GM19455 (cell line): ENCODE data around the gene CD6.

Source experiments
- ATAC-seq: cut with Tn5 transposase; IDR thresholded peaks from one replicate; pipeline ENCODE4 v1.9.1; 2021; ENCODE audit not compliant: unreplicated experiment

CD6 gene, protein sequence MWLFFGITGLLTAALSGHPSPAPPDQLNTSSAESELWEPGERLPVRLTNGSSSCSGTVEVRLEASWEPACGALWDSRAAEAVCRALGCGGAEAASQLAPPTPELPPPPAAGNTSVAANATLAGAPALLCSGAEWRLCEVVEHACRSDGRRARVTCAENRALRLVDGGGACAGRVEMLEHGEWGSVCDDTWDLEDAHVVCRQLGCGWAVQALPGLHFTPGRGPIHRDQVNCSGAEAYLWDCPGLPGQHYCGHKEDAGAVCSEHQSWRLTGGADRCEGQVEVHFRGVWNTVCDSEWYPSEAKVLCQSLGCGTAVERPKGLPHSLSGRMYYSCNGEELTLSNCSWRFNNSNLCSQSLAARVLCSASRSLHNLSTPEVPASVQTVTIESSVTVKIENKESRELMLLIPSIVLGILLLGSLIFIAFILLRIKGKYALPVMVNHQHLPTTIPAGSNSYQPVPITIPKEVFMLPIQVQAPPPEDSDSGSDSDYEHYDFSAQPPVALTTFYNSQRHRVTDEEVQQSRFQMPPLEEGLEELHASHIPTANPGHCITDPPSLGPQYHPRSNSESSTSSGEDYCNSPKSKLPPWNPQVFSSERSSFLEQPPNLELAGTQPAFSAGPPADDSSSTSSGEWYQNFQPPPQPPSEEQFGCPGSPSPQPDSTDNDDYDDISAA

DNA sequence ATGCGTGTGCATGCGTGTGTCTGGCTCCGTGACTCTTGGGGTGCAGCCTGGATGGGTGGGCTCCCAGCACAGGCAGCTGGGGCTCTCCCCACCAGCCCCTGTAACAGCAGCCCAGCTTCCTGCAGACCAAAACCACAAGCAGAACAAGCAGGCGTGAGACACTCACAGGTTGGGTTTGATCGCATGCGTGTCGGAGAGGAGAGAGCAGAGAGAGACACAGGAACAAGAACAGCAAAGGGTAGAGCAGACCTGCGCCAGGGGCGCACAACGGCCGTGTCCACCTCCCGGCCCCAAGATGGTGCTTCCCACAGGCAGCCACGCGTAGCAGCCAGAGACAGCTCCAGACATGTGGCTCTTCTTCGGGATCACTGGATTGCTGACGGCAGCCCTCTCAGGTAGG lies at the start of gene CD6:
TSS of gene CD6 (plus strand) at position 161 of the 400 bp plus-strand sequence. CDS start at position 347, 186 bp downstream.
- no peak for ATAC-seq

DNA sequence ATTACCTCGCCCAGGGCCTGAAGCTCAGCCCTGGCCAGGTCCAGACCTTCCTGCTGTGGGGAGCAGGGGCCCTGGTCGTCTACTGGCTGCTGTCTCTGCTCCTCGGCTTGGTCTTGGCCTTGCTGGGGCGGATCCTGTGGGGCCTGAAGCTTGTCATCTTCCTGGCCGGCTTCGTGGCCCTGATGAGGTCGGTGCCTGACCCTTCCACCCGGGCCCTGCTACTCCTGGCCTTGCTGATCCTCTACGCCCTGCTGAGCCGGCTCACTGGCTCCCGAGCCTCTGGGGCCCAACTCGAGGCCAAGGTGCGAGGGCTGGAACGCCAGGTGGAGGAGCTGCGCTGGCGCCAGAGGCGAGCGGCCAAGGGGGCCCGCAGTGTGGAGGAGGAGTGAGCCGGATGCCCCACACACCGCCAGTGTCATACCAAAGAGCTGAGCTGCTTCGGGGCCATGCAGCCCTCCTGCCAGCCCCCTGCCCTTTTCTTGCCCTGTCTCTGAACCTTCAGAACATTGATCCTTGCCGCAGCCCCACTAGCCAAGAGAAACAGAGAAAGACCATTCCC lies 49.6 kb upstream of the CD6 start:
- ATAC-seq, result no peak

DNA sequence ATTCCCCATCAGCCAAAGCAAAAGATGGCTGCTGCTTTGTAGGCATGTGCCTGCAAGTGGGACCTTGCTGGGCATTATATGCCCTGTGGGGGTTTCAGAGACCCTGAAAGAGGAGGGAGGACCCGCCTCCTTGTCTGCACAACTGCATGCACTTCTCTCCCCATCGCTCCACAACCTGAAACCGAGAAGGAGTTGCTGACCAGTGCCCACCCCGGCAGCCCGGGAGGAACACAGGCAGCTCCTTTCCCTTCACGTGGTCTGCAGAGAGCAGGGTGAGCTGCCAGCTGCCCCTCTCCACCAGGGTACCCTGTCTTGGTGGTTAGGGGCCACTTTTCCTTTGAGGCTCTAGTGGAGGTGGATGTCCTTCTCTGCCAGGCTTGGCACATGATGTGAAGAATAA lies 48.6 kb upstream of the CD6 start:
- ATAC-seq, result no peak

DNA sequence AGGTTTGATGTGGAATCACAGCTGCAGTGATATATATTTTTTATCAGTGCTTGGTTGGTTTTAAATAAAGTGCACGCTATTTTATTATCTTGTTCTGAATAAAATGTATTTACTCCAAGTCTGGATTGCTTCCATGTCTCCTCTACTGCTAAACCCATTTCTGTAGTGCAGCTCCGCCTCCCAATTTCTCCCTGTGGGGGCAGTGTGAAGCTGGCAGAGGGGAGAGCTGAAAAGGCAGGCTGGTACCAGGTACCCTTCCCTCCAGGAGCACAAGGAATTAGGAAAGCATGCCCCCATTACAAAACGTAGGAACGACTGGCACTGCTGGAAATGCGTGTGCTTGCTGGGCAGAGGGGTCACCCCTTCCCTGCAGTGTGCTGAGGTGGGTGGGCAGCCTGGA lies 48.2 kb upstream of the CD6 start:
- ATAC-seq, result no peak

DNA sequence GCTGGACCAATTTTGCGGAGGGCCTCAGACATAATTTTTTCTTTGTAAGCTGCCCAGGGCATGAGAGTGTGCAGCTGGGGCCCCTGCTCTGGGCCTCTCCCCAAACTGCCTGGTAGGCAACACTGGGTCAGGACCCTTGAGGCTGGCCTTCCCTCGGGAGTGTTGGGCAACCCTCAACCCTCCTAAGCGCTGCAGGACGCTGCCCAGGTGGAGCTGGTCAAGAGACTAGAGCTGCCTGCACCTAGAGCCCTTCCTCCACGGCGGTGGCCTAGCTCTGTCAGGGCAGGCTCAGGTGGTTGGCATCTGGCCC lies 47.7 kb upstream of the CD6 start:
- no peak for ATAC-seq

DNA sequence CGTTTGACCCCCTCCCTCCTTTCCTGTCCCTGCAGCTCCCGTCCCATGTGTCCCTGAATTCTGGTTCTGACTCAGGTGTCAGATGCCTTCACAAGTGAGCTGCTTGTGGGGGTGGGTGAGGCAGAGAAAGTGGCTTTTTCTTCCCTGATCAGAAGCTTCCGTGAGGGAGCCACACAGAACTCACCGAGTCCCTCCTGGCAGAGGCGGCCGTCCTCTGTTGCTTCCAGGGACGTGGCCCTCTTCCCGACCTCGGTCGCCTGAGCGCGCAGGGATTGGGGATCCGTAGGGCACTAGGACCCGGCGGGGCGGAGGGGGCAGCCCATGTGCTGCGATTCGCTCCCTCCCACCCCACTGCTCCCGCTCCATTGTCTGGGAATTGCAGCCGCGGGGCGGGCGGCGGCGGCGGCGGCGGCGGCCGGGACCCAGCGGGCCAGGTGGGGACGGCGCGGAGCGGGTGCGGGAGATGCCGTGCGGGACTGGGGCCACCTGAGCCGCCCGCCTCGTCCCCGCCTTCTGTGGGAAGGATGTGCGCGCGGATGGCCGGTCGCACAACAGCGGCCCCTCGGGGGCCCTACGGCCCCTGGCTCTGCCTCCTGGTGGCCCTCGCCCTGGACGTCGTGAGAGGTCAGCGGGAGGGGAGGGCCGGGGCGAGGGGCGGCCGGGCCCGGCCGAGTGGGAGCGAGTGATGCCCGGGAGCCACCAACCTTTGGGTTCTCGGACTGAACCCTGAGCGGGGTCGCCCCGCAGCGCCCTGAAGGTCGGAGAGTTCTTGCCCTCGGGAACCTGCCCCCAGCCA lies 47.2 kb upstream of the CD6 start, which contains the start of gene TMEM132A:
TSS of gene TMEM132A (plus strand) at position 351 of the 796 bp plus-strand sequence. CDS start at position 525, 174 bp downstream.
- ATAC-seq, result peak; percentile 45

DNA sequence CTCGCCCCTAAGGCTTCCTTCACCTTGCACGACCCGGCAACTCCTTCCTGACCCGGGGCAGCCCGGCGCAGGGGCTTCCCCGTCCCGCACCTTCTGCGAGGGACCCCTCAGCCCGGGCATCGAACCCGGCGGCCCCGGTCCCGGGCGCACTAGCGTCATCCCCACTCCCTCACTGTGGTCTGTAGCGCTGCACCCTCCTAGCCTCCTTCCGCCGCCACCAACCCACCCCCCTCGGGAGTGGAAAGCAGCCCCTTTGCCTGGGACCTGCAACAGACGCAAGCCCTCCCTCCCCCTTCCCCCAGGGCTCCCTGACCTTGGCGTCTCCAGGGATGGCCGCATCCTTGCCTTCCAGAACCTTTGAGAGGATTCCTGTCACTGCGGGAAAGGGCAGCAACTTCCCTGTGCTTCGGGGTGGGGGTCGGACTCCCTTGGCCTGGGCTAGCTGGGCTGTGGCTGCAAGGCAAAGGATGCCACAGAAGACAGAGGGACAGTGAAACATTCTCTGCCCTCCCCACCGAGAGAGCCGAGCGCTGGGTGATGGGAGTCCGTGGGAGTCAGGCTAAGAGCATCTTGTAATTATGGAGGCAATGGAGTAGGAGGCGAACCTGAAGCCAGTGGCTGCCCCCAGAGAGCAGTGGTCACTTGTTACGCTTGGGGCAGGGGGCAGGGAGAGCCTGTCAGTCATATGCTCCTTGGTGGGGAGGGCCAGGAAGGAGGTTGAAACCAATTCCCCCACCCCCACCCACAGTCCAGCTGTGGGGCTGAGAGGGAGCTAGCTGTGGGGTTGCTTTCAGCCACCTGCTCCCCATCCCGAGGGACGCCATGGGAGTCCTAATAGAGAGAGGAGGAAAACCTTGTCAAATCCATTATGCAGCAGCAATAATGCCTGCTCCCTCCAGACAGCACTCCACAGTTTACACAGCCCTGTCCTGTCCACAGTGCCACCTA lies 46.3 kb upstream of the CD6 start:
- no peak for ATAC-seq

DNA sequence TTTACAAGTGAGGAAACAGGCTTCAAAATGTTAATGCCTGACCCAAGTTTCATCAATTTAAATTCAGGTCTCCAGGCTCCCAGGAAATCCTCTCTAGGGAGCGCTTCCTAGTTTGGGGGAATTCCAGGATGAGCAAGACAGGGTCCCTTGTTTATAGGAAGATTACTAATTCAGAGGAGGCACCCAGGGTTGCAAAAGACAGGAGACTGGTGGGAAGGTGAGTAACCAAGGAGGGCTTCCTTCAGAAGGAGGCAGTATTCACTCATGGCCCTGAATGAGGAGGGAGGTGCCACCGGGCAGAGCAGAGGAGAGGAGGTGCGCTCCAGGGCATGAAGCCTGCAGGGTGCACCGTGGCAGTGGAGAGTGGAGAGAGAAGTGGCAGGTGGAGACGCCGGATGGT lies 45.6 kb upstream of the CD6 start:
- no peak for ATAC-seq

DNA sequence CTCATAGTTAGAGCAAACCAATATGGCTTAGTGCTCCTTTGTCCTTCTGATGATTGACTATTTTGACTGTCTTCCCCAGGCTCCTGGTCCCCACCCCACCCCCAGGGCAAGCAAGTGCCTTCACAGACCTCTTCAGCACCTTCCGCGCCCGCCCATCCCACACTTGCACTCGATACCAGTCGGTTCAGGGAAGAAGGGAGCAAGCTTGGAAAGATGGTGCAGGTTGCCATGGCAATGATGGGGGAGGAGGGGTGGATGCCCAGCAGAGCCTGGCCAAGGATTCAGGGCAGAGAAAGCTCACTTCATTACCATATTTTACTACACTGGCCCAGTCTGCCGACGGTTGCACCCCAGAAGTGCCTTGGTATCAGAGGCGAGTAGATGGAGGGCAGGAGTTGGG lies 45.0 kb upstream of the CD6 start:
- ATAC-seq, result no peak

DNA sequence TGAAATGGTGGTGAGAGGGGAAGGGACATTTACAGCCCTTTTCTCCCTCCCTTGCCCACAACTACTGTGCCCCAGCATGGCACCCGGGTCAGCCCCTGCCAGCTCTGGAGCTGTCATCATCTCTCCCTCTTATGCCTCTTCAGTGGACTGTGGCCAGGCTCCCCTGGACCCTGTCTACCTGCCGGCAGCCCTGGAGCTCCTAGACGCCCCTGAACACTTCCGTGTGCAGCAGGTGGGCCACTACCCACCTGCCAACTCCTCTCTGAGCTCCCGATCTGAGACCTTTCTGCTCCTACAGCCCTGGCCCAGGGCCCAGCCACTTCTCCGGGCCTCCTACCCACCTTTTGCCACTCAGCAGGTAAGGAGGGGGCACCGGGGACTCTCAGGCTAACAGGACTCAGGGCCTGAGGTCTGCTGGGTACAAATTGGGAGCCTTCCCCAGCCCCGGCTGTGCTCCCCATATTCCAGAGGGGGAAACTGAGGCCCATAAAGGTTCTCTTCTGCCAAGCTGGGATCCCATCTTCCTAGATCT lies 44.4 kb upstream of the CD6 start:
- ATAC-seq, result no peak

DNA sequence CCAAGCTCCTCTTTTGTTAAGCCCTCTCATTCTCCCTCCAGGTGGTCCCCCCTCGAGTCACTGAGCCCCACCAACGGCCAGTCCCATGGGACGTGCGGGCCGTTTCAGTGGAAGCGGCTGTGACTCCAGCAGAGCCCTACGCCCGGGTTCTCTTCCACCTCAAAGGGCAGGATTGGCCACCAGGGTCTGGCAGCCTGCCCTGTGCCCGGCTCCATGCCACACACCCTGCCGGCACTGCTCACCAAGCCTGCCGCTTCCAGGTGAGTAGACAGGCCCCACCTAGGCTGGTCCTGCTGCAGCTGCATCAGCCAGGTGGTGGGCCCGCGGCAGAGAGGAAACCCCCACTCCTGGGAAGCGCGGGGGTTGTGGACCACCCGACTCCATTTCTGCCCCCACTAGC lies 43.9 kb upstream of the CD6 start:
- ATAC-seq, result no peak

DNA sequence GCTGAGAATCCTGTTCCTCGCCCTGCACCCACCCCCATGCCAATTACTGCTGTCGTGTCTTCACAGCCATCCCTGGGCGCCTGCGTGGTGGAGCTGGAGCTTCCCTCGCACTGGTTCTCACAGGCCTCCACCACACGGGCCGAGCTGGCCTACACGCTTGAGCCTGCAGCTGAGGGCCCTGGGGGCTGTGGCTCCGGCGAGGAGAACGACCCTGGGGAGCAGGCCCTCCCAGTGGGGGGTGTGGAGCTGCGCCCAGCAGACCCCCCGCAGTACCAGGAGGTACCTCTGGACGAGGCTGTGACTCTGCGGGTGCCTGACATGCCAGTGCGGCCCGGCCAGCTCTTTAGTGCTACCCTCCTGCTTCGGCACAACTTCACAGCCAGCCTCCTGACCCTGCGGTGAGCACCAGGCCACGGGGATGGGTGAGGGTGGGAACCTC lies 42.9 kb upstream of the CD6 start:
- ATAC-seq, result no peak

DNA sequence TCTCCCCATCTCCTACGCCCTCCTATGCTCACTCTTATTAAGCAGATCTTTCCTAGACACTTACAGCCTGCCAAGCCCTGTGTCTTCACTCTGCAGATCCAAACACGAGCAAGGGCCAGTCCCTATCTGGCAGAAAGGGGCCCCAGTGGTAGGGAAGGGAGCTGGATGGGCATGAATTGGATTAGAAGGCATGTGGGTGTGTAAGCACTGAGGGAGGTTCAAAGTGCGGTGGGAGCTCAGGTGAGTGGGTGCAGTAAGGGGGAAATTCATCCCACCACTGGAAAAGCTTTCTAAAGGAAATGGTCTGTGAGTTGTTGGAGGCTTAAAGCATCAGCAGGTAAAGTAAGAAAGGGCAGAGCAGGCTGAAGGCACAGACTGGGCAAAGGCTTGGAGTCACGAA lies 41.7 kb upstream of the CD6 start:
- ATAC-seq, result no peak

DNA sequence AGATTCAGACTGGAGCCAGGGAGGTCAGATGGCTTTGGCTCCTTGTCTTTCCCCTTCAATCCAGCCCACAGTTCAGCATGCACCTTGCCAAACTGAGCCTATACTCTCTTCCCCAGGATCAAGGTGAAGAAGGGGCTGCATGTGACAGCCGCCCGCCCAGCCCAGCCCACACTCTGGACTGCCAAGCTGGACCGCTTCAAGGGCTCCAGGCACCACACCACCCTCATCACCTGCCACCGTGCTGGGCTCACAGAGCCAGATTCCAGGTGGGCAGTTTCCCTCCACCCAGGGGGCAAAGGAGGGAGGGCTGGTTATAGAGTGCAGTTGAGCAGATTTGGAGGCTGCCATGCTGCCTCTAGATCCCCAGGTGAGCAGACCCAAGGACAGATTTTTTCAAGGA lies 41.1 kb upstream of the CD6 start:
- ATAC-seq, result no peak

DNA sequence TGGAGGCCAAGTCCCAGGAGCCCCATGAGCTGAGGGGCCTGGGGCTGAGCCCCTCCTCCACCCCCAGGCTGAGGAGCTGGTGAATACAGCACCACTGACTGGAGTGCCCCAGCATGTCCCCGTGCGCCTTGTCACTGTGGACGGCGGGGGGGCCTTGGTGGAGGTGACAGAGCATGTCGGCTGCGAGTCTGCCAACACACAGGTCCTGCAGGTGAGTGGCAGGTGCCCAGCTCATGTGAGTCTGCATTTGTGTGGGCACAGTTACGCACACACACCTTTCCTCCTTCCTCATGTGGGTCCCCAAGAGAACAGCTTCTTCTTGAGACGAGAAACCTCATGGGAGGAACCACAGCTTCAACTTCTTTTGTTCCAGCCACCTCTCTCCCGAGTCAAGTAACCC lies 39.6 kb upstream of the CD6 start:
- no peak for ATAC-seq

DNA sequence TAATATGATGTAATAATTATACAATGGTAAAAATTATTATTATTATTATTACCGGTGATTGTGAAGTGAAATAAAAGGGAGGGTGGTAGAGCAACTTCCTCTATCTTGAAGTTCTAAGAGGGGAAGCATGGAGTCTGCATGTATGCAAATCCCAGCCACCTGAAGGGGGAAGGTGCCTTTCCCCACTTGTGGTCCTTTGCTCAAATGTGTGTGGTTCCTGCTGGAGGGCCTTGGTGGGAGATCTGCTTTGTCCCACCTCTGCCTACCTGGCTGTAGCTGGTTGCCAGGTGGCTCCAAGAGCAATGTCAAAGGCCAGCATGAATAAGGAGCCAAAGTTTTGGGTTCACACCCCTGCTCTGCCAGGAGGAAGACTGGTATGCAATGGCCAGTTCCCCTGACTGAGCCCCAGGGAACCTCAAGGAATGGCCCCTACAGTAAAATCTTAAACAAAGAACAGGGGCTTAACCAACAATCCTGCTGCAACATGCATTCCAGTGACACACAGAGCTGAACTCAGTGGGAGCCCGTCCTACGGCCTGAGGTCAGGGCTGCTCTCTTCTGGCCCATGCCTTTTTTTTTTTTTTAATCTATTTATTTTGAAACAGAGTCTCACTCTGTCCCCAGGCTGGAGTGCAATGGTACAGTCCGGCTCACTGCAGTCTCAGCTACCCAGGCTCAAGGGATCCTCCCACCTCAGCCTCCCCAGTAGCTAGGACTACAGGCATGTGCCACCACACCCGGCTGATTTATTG lies 38.7 kb upstream of the CD6 start:
- no peak for ATAC-seq

DNA sequence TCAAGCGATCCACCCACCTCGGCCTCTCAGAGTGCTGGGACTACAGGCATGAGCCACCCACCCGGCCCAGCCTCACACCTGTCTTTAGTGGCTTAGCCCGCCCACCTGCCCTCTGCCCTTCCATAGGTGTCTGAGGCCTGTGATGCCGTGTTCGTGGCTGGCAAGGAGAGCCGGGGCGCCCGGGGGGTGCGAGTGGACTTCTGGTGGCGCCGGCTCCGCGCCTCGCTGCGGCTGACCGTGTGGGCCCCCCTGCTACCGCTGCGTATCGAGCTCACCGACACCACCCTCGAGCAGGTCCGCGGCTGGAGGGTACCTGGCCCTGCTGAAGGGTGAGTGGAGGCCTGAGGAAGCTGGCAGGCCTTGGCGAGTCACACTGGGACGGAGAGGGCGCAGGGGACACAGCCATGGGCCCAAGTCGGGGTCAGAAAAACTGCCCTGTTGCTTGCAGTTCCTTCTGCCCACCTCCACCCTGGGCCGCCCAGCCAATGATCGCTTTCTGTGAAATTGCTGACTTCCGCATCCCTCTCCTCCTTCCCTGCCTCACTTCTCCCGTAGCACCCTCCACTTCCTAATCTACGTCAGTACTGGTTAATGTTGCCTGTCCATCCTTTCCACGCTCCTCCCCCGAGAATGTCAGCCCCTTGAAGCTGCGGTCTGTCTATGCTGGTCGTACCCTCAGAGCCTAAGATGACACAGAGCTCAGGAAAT lies 37.9 kb upstream of the CD6 start:
- ATAC-seq, result no peak

DNA sequence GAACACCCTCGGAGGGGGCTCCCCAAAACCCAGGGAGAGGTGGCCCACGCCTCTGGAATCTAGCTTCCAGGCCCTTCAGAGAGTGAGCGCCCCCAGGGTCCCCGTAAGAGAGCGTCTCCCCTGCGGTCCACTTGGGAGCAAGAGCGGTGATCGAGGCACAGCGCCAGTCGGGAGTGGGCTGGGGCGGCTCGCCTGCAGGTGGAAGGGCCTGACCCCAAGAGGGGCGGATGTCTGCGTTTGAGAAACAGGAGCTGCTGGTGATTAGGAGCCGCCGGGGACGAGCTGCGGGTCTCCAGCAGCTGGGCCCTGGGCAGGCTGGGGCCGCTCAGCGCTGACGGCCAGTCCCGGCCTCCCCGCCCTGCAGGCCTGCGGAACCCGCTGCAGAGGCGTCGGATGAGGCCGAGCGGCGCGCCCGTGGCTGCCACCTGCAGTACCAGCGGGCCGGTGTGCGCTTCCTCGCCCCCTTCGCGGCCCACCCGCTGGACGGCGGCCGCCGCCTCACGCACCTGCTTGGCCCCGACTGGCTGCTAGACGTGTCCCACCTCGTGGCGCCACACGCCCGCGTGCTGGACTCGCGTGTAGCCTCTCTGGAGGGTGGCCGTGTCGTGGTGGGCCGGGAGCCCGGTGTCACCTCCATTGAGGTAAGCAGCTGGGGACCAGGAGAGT lies 37.2 kb upstream of the CD6 start:
- no peak for ATAC-seq
